AML-193 (cell line): ENCODE results near the gene PRX.

Source experiments
- DNase-seq, 2 experiments: peaks; one replicate each; lab custom pipeline; 2025; lab: John Stamatoyannopoulos, UW

The PRX gene

GRCh38 chr19:40365010-40365409 lies 48.2 kb downstream of the PRX start:
- DNase-seq = no peak

DNA sequence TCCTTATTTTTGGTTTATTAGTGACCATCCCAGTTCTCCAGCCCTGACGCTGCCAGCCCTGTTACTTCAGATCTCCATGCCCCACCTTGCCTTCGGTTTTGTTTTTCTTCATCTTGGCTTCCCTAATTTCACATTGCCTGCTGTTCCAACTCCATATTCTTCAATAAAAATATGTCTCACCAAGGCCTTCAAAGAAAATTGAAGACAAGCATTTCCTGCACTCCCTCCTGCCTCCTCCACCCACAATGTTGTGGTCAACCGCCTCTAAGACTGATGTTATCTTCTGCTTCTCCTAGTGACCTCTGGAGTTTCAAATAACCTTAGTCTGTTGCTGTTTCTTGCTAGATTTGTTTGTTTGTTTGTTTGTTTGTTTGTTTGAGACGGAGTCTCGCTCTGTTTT lies 50.1 kb downstream of the PRX start:
- DNase-seq = peak; percentile 66 to 67

DNA sequence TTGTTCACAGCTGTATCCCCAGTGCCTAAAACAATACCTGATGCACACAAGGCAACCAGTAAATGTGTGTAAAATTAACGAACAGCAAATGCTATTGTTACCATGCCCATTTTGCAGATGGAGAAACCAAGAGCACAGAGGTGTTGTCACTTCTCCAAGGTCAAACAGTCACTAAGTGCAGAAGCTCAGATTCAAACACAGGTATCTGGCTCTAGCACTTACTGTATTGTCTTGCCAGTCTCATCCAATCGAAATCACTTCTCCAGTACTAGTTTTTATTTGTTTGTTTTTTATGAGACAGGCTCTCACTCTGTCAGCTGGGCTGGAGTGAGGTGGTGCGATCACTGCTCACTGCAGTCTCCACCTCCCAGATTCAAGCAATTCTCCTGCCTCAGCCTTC lies 51.0 kb downstream of the PRX start:
- no peak for DNase-seq

- peak in 1 of 2 experiments; percentile 23 for DNase-seq
These were observed 52.4 kb downstream of the PRX start for GRCh38 chr19:40360708-40361241.

GRCh38 chr19:40360020-40360707 lies 53.0 kb downstream of the PRX start:
- no peak for DNase-seq

- peak; percentile 34 to 40 for DNase-seq
These were observed 54.4 kb downstream of the PRX start for GRCh38 chr19:40358773-40359172.

DNA sequence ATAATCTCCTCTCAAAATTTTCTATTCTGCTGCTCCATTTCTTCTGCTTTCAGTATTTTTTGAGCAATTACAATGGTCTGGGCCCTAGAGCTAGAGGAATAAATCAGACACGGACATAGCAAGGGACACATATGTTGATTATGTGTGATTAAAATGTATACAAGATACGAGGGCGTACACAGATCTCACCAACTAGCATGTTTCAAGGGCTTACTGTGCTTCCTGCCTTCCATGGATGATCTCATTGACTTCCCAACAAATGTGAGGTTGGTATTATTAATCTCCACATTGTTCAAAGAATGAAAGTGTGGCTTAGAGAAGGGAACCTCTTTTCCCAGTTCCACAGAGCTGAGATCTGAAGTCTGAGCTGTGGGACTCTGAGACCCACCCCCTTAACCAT lies 55.5 kb downstream of the PRX start:
- no peak for DNase-seq

DNA sequence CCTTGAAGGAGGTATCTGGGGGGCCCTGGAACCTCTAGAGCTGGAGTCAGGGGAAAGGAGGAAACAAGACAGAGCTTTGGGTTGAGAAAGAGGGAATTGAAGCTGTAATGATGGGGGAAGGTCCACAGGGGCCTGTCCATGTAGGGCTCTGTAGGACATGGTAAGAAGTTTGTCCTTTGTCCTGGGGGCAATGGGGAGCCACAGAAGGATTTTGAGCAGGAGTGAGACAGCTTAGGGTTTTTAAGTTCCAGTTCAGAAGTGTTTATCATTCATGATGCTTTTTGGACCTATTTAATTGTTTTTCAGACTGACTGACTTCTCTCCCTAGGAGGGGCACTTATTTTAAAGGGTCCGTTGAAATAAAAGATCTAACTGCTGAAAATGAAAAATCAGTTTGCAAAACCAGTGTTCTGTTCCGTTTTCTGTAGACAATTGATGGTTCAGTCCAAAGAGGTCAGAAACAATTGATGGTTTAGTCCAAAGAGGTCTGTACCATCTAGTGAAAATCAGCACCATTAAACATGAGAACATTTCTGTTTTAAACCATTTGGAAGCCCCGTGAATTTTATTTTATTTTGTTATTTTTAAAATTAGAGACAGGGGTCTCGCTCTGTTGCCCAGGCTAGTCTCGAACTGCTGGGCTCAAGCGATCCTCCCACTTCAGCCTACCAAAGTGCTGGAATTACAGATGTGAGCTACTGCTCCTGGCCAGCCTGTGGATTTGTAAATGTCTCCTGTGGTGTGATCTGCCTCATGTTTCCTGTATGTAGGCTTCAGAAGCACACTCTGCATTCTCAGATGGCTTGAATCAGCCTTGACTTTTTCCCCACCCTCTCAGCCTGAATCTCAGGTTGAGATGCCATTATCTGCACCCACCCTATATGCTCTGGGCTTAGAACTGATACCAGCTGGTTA lies 56.2 kb downstream of the PRX start:
- DNase-seq = no peak

- DNase-seq = no peak
These were observed 57.0 kb downstream of the PRX start for GRCh38 chr19:40355975-40356680.

- peak; percentile 24 to 26 for DNase-seq
These were observed 64.1 kb downstream of the PRX start for GRCh38 chr19:40348961-40349507.

DNA sequence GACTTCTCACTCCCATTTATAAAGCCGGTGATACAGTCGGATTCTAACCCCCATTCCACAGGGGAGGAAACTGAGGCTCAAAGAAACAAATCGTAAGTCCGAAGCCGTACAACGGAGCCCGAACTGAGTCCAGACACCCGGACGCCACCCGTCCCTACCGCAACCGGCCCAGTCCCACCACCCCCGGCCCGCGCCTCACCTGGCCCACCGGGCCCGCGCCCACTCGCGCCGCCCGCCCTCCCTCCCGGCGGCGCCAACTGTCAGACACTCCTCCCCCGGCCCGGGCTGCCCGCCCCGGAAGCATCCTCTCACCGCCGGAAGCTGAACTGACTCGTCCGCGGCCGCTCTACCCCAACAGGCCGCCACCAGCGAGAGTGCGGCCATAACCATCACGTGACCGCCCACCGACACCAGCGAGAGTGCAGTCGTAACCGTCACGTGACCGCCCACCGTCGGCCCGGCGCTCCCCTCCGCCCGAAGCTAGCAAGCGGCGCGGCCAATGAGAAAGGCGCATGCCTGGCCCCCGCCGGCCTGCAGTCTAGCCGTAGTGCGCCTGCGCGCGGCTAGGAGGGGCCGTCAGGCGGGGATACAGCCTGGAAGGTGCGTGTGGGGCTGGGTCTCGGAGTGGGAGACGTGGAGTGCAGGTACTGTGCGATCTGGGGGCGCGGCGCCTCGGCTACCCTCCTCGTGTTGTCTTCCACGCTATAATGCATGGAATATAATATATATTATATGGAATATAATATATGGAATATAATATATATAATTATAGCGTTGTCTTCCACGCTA lies 64.9 kb downstream of the PRX start, which contains the start of the genes C19orf47 and PLD3:
C19orf47 (minus strand) TSS at position 273 of the 789 bp plus-strand sequence. CDS start 6,540 bp downstream, outside the sequence.
PLD3 (plus strand) TSS at position 571 of the 789 bp plus-strand sequence. CDS start 17,789 bp downstream, outside the sequence.
- DNase-seq = peak; percentile 96 to 99

GRCh38 chr19:40344422-40344821 lies 68.8 kb downstream of the PRX start:
- no peak for DNase-seq
